Measurements from ENCODE around the gene SLC35G2.

- no peak for TF ChIP-seq CTCF (conservative IDR thresholded peaks at IDR 0.05; ENCODE audit: low read depth, low read length)
- no peak for TF ChIP-seq EZH2 (IDR thresholded peaks at IDR 0.05; ENCODE audit: low read length, unreplicated experiment)
These were observed 17.0 kb downstream of the SLC35G2 start for GRCh38 chr3:136835813-136836510.

Measured in PC-3 (cell line).